ENCODE measurements around the gene POMGNT2. TPM values are rescaled to one million over a fixed set of nuclear protein-coding genes. Genes with fewer than 3 reads are reported as not detected.

The POMGNT2 gene
- total RNA-seq, 1 donor from 2014 or later, result 13.0 TPM

- FAIRE-seq, result no peak
- Histone ChIP-seq H3K4me1 (ENCODE audit: insufficient read depth, low read length) (no peaks in the 10 kb centered on the region), H3K9ac (ENCODE audit: low read length) (no peak overlapping the region), H3K4me2 (ENCODE audit: low read length) (no peak overlapping the region), H4K20me1 (ENCODE audit: insufficient read depth, low read length) (no peaks in the 10 kb centered on the region), H3K9me3 (ENCODE audit: insufficient read depth, low read depth, low read length) (no peaks in the 10 kb centered on the region), H3K27me3 (ENCODE audit: insufficient read depth, low read length) (no peaks in the 10 kb centered on the region), H3K36me3 (ENCODE audit: insufficient read depth, low read length) (no peaks in the 10 kb centered on the region), H3K27ac (ENCODE audit: low read depth, low read length) (no peak overlapping the region), H3K4me3 (ENCODE audit: insufficient read depth, low read depth, low read length) (no peak overlapping the region), H2AFZ (ENCODE audit: low read depth, low read length) (no peak overlapping the region), H3K79me2 (ENCODE audit: insufficient read depth, low read length) (no peaks in the 10 kb centered on the region)
- H3K27me3 Mint-ChIP-seq (ENCODE audit: low read depth, unreplicated experiment), result peaks cover 3% of the 10 kb centered on the region
- no peak overlapping the region for H3K27ac Mint-ChIP-seq (ENCODE audit: unreplicated experiment)
- no peaks in the 10 kb centered on the region for H3K36me3 Mint-ChIP-seq (ENCODE audit: low read depth, unreplicated experiment)
- DNase-seq (ENCODE audit: low read depth), result no peak
- peaks cover 4% of the 10 kb centered on the region for H3K9me3 Mint-ChIP-seq (ENCODE audit: unreplicated experiment)
- no peak for TF ChIP-seq CTCF (IDR thresholded peaks at IDR 0.05; ENCODE audit: insufficient read depth, low read depth, low read length)
- no peak for TF ChIP-seq EZH2 (IDR thresholded peaks at IDR 0.05; ENCODE audit: insufficient read depth, low read length)
- no peaks in the 10 kb centered on the region for H3K4me1 Mint-ChIP-seq (ENCODE audit: low read depth, unreplicated experiment)
- H3K4me3 Mint-ChIP-seq (ENCODE audit: unreplicated experiment), result no peak overlapping the region
Observed at GRCh38 chr3:43031889-43032545, 73.9 kb downstream of the POMGNT2 start.

- Histone ChIP-seq H3K4me1 (ENCODE audit: insufficient read depth, low read length) (no peaks in the 10 kb centered on the region), H3K4me3 (ENCODE audit: insufficient read depth, low read depth, low read length) (no peak overlapping the region), H3K4me2 (ENCODE audit: low read length) (no peak overlapping the region), H4K20me1 (ENCODE audit: insufficient read depth, low read length) (no peaks in the 10 kb centered on the region), H3K27me3 (ENCODE audit: insufficient read depth, low read length) (no peaks in the 10 kb centered on the region), H2AFZ (ENCODE audit: low read depth, low read length) (no peak overlapping the region), H3K36me3 (ENCODE audit: insufficient read depth, low read length) (no peaks in the 10 kb centered on the region), H3K9ac (ENCODE audit: low read length) (no peak overlapping the region), H3K9me3 (ENCODE audit: insufficient read depth, low read depth, low read length) (no peaks in the 10 kb centered on the region), H3K79me2 (ENCODE audit: insufficient read depth, low read length) (no peaks in the 10 kb centered on the region), H3K27ac (ENCODE audit: low read depth, low read length) (no peak overlapping the region)
- DNase-seq (ENCODE audit: low read depth) (no peak), FAIRE-seq (no peak)
- peaks cover 3% of the 10 kb centered on the region for H3K27me3 Mint-ChIP-seq (ENCODE audit: low read depth, unreplicated experiment)
- TF ChIP-seq EZH2 (IDR thresholded peaks at IDR 0.05; ENCODE audit: insufficient read depth, low read length), result no peak
- TF ChIP-seq CTCF (IDR thresholded peaks at IDR 0.05; ENCODE audit: insufficient read depth, low read depth, low read length), result no peak
- H3K4me3 Mint-ChIP-seq (ENCODE audit: unreplicated experiment), result no peak overlapping the region
- no peak overlapping the region for H3K27ac Mint-ChIP-seq (ENCODE audit: unreplicated experiment)
- no peaks in the 10 kb centered on the region for H3K4me1 Mint-ChIP-seq (ENCODE audit: low read depth, unreplicated experiment)
- peaks cover 4% of the 10 kb centered on the region for H3K9me3 Mint-ChIP-seq (ENCODE audit: unreplicated experiment)
- no peaks in the 10 kb centered on the region for H3K36me3 Mint-ChIP-seq (ENCODE audit: low read depth, unreplicated experiment)
Observed at GRCh38 chr3:43031485-43031884, 74.4 kb downstream of the POMGNT2 start.

- Mint-ChIP-seq H3K4me3 (ENCODE audit: unreplicated experiment) (no peak overlapping the region), H3K9me3 (ENCODE audit: unreplicated experiment) (peaks cover 4% of the 10 kb centered on the region), H3K4me1 (ENCODE audit: low read depth, unreplicated experiment) (no peaks in the 10 kb centered on the region), H3K27ac (ENCODE audit: unreplicated experiment) (no peak overlapping the region), H3K27me3 (ENCODE audit: low read depth, unreplicated experiment) (peaks cover 3% of the 10 kb centered on the region), H3K36me3 (ENCODE audit: low read depth, unreplicated experiment) (no peaks in the 10 kb centered on the region)
- no peaks in the 10 kb centered on the region for H3K9me3 ChIP-seq (ENCODE audit: insufficient read depth, low read depth, low read length)
- DNase-seq (ENCODE audit: low read depth), result no peak
- H3K27ac ChIP-seq (ENCODE audit: low read depth, low read length), result no peak overlapping the region
- no peaks in the 10 kb centered on the region for H3K79me2 ChIP-seq (ENCODE audit: insufficient read depth, low read length)
- FAIRE-seq, result no peak
- no peaks in the 10 kb centered on the region for H4K20me1 ChIP-seq (ENCODE audit: insufficient read depth, low read length)
- no peaks in the 10 kb centered on the region for H3K4me1 ChIP-seq (ENCODE audit: insufficient read depth, low read length)
- H3K36me3 ChIP-seq (ENCODE audit: insufficient read depth, low read length), result no peaks in the 10 kb centered on the region
- H2AFZ ChIP-seq (ENCODE audit: low read depth, low read length), result no peak overlapping the region
- H3K4me3 ChIP-seq (ENCODE audit: insufficient read depth, low read depth, low read length), result no peak overlapping the region
- no peak overlapping the region for H3K9ac ChIP-seq (ENCODE audit: low read length)
- TF ChIP-seq CTCF (IDR thresholded peaks at IDR 0.05; ENCODE audit: insufficient read depth, low read depth, low read length) (no peak), EZH2 (IDR thresholded peaks at IDR 0.05; ENCODE audit: insufficient read depth, low read length) (no peak)
- no peaks in the 10 kb centered on the region for H3K27me3 ChIP-seq (ENCODE audit: insufficient read depth, low read length)
- no peak overlapping the region for H3K4me2 ChIP-seq (ENCODE audit: low read length)
Observed at GRCh38 chr3:43030162-43030935, 75.5 kb downstream of the POMGNT2 start.

Measured in astrocyte (in vitro differentiated cells and primary cell).